T-helper 2 cell treated with Interferon-gamma antibody and Interleukin-4, amounts not matched to agents 100 ng/mL and 5 ng/mL, for 36 hours (primary cell): ENCODE data around the gene DEK. TPM values are rescaled to one million over a fixed set of nuclear protein-coding genes. Genes with fewer than 3 reads are reported as not detected.
"Not testable (repeated sequence)": the region's sequence is repeated elsewhere in the genome, so short reads cannot be mapped to it uniquely, and the experiment has no call there.

Experiments used
- intact Hi-C: fragments of 100-400 bp; cut with micrococcal nuclease; formaldehyde crosslinking; loops from one replicate; pipeline ENCODE4 v1.15.1; 2023
- total RNA-seq: library from RNA; stranded (reverse); gene quantifications from 2 replicates; pipeline ENCODE4 v1.2.3, GENCODE V29; 2022

The DEK gene
- total RNA-seq, 1 donor from 2014 or later: 226 TPM

- intact Hi-C loops: loop anchor here (5.0 kb wide), 1 partner anchor 85 kb away; the partner anchor contains the start of genes KDM1B and TPMT
Observed at GRCh38 chr6:18242062-18242851, 22.1 kb downstream of the DEK start.

GRCh38 chr6:18241208-18242038, 22.9 kb downstream of the DEK start:
- intact Hi-C loops: loop anchor here (5.0 kb wide), 1 partner anchor 84 kb away; the partner anchor contains the start of genes KDM1B and TPMT

DNA sequence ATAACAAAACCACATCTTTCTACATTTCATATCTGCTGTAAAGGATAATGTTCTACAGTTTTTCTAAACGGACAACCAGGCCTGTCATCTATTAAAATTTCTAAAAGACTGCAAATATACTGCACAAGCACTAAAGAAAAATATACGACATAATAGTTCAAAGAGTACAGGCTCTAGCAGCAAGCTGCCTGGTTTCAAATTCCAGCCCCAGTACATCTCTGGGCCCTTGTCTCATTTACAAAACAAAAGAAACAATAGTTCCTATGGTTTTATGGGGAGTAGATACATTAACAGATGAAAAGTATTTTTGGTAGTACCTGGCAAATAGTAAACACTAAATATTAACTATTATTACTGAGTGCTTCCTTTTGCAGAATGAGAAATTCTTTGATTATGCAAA, 24.1 kb downstream of the DEK start:
- intact Hi-C loops: loop anchor here (5.0 kb wide), 1 partner anchor 83 kb away; the partner anchor contains the start of genes KDM1B and TPMT

DNA sequence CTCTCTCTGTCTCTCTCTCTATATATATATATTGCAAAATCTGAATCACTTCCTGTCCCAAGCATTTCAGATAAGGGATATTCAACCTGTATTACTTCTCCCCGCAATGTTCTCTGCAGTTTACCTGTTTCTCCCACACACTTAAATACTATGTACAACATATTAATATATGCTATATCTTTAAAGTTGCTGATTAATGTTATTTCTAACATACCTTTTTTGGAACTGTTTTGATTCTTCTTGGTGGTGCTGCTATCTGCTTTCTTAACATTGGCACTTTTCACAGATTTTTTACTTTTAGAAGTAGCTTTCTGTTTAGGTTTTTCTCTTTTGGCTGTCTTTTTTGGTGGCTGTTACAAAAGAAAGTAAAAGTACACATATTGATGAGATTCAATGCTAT, 27.2 kb downstream of the DEK start:
- intact Hi-C loops: no loop called here

DNA sequence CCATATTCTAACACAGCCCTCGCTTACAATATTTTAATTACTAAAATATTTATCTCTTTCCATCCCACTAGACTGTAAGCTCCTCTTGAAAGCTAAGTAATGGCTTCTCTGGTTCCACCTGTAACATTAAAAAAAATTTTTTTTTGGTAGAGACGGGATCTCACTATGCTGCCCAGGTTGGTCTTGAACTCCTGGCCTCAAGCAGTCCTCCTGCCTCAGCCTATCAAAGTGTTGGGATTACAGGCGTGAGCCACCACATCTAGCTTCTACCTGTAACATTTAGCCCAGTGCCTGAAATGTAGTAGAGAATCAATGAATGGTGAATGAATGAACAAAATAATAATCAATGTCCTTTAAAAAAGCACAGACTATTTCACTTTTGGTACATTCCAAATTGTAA, 28.8 kb downstream of the DEK start:
- intact Hi-C loops: no loop called here

DNA sequence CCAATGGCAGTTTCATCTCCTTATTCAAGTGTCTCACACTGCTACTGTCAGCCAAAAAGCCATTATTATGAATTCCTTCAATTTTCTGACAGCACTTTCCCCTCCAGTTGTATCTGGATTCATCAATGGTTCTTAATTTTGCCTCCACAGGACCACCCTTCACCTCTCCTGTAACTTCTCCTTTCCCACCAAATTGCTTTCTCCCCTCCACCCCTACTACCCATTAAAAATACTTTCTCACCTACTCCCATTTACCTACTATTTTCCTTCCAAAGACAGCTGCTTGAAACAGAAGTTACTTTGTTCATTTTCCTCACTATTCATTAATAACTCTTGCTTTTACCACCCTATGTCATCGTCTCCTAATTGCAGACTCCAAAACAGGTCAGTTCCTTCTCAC, 29.8 kb downstream of the DEK start:
- intact Hi-C loops: no loop called here

DNA sequence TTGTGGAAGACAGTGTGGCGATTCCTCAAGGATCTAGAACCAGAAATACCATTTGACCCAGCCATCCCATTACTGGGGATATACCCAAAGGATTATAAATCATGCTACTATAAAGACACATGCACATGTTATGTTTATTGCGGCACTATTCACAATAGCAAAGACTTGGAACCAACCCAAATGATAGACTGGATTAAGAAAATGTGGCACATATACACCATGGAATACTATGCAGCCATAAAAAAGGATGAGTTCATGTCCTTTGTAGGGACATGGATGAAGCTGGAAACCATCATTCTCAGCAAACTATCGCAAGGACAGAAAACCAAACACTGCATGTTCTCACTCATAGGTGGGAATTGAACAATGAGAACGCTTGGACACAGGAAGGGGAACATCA, 30.6 kb downstream of the DEK start:
- intact Hi-C loops: not testable (repeated sequence)

GRCh38 chr6:18231856-18232255, 32.5 kb downstream of the DEK start:
- intact Hi-C loops: not testable (repeated sequence)

GRCh38 chr6:18228590-18228989, 35.7 kb downstream of the DEK start:
- intact Hi-C loops: not testable (repeated sequence)

DNA sequence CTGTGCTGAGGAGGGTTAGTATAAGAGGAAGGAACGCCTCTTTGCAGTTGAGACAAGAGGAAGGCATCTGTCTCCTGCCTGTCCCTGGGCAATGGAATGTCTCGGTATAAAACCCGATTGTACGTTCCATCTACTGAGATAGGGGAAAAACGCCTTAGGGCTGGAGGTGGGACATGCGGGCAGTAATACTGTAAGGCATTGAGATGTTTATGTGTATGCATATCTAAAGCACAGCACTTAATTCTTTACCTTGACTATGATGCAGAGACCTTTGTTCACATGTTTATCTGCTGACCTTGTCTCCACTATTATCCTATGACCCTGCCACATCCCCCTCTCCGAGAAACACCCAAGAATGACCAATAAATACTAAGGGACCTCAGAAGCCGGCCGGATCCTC, 37.2 kb downstream of the DEK start:
- intact Hi-C loops: not testable (repeated sequence)

GRCh38 chr6:18226451-18227105, 37.8 kb downstream of the DEK start:
- intact Hi-C loops: not testable (repeated sequence)

GRCh38 chr6:18221288-18221615, 43.1 kb downstream of the DEK start:
- intact Hi-C loops: no loop called here

GRCh38 chr6:18219591-18219990, 44.7 kb downstream of the DEK start:
- intact Hi-C loops: no loop called here

GRCh38 chr6:18218233-18218632, 46.1 kb downstream of the DEK start:
- intact Hi-C loops: no loop called here

GRCh38 chr6:18216411-18216810, 47.9 kb downstream of the DEK start:
- intact Hi-C loops: no loop called here

DNA sequence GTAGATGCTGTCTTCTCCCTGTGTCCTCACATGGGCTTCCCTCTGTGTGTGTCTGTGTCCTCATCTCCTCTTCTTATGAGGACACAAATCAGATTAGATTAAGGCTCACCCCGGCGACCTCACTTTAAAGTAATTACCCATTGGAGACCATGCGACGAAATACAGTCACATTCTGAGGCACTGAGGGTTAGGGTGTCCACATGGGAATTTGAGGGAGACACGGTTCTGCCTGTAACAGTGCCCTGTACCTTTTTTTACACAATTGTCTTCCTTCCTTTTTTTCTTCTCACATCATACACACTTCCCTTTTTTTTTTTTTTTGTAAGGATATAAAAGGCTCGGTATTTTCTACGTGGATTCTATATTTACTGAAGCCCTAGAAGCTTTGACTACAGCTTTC, 48.9 kb downstream of the DEK start:
- intact Hi-C loops: no loop called here

DNA sequence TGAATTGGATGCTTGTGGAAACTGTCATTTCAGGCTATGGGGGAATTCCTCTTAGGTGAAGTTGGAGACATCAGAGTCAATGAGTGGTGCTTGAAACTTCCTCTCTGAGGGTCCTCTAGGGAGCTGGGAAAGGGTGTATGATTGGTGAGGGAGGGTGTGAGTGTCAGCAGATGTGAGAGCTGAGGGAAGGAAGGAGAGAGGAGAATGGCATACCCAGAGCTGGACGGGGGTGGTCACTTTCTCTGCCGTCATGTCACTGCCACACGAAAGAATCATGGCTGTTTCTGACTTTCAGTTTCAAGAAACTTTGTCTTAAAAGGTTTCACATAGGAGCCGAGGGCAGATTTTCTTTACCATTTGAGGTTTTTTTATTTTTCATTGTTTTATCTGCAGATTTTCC, 50.3 kb downstream of the DEK start:
- intact Hi-C loops: no loop called here

DNA sequence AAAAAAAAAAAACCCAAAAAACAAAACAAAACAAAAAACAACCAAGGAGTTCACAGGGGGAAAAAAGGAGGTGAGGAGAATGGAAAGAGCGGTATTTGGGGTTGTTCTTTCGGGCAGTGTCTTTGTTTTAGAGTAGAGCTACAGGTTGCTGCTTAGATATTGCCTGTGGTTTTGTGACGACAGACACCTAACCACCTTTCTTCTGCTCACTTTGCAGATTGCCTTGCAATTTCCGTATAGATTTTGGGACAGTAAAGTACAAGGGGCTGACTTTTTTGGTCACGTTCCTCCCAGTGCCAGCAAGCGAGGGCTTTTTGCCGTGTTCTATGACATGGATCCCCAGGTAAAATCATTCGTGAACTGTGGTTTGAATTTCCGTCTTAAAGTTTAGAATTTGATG, 50.9 kb downstream of the DEK start:
- intact Hi-C loops: no loop called here

- intact Hi-C loops: no loop called here
Observed at GRCh38 chr6:18212231-18212630, 52.1 kb downstream of the DEK start.

- intact Hi-C loops: no loop called here
Observed at GRCh38 chr6:18211338-18211737, 53.0 kb downstream of the DEK start.

DNA sequence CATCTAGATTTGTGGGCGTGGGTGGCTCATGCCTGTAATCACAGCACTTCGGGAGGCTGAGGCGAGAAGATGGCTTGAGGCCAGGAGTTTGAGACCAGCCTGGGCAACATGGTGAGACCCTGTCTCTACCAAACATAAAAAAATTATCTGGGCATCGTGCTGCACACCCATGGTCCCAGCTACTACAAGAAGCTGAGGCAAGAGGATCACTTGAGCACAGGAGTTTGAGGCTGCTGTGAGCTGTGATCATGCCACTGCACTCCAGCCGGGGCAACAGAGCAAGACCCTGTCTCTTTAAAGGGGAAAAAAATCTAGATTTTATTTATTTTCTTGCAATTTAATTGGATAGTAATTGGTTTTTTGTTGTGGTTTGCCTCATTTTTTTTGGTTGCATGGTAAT, 53.6 kb downstream of the DEK start:
- intact Hi-C loops: no loop called here
